CD4-positive, alpha-beta T cell treated with Interleukin-6 at 100 ng/mL for 8 hours (primary cell): ENCODE measurements around the gene C11orf52.

ENCODE experiments used
- DNase-seq: peaks from one replicate; pipeline ENCODE4 v3.0.0-alpha.2; 2020; ENCODE audit warnings: mixed read lengths, low spot score

Gene C11orf52

DNA sequence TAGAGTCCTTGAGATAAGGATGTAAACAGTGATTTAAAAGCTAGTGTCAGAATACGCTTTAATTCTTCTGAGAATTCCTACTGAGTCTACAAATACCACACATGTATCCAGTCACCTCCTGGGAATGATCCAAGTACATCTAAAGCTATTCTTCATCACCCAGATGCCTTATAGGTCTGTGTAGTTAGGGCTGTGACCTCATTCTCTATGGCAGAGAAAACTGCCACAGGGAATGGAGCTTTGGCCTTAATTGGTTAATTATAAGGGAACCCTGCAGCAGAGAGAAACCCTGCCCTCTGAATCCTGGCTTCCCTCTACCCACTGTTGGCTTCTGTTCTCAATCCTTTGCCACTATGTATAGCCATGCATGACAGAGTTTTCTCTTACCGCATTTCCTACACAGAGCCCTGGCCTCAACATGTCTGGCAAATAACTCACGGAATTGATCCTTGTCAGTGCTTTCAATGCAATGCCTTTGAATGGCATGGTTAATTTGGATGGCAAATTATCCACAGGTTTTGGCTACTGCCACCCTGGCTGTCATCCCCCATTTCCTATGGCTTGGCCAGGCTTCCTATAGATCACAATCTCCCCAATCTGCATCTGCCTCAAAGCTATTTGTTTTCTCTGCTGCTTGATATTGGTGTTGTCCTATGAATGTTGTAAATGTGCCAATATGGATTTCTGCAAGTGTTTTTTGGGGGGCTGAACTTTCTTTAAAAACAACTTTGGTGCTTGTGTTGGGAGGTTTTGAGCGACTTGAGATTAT lies 21.3 kb downstream of the C11orf52 start:
- no peak for DNase-seq

GRCh38 chr11:111941963-111942362 lies 23.2 kb downstream of the C11orf52 start:
- DNase-seq = no peak

DNA sequence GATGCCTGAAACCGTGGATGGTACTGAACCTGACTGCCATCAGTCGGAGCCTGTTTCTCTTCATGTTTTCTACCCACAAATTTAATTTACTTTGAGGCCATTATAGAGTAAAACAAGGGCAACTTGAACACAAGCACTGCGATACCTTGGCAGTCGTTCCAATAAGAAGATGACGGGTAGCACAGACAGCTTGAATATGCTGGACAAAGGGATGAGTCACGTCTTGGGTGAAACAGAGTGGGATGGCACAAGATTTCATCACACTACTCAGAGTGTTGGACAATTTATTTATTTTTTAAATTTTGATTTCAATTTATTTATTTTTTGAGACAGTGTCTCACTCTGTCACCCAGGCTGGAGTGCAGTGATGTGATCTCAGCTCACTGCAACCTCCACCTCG lies 24.1 kb downstream of the C11orf52 start:
- no peak for DNase-seq

- DNase-seq = no peak
These were observed 25.4 kb downstream of the C11orf52 start for GRCh38 chr11:111944139-111944538.

- DNase-seq = no peak
These were observed 25.9 kb downstream of the C11orf52 start for GRCh38 chr11:111944651-111945051.

GRCh38 chr11:111945198-111945597 lies 26.5 kb downstream of the C11orf52 start:
- DNase-seq = no peak

- no peak for DNase-seq
These were observed 27.8 kb downstream of the C11orf52 start for GRCh38 chr11:111946499-111946898.

- DNase-seq = no peak
These were observed 28.4 kb downstream of the C11orf52 start for GRCh38 chr11:111947143-111947542.

GRCh38 chr11:111949519-111950426 lies 31.1 kb downstream of the C11orf52 start:
- no peak for DNase-seq

GRCh38 chr11:111951565-111951964 lies 32.9 kb downstream of the C11orf52 start:
- no peak for DNase-seq

DNA sequence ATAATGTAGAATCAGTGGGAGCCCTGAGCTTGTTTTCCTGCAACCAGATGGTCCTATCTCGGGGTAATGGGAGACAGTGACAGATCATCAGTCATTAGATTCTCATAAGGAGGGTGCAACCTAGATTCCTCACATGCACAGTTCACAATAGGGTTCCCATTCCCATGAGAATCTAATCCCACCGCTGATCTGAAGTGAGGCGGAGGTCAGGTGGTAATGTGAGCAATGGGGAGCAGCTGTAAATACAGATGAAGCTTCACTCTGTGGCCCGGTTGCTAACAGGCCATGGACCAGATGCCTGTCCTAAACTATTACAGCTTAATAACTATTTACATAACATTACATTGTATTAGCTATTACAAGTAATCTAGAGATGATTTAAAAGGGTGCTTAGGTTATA lies 35.4 kb downstream of the C11orf52 start:
- DNase-seq = no peak

DNA sequence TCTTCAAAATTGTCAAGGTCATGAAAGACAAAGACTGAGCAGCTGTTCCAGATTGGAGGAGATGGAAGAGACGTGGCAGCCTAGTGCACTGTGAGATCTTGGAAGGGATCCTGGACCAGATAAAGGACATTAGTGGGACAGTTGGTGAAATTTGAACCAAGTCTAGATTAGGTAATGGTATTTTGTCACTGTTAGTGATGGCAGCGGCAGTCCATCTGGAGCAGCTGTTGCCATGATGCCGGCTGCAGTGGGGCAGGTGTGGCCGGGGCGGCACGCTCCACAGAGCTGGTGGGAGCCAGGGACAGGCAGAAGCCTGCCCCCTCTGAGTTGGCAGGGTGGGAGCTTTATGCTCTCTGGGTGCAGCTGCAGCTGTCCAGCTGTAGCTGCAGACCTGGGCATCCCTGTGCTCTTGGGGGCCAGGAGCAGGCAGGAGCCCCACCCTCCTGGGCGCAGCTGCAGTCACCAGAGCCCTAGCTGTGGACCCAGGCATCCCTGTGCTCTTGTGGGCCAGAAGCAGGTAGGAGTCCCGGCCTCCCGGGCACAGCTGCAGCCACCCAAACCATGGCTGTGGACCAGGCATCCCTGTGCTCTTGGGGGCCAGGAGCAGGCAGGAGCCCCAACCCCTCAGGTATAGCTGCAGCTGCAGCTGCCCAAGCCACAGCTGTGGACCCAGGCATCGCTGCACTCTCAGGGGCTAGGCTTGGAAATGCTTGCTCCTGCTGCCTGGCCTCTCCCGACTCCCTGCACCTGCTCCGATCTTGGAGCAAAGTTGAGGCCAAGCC lies 39.1 kb downstream of the C11orf52 start:
- DNase-seq = no peak

GRCh38 chr11:111960916-111961315 lies 42.2 kb downstream of the C11orf52 start:
- no peak for DNase-seq

GRCh38 chr11:111961389-111962300 lies 42.9 kb downstream of the C11orf52 start:
- DNase-seq = no peak

- no peak for DNase-seq
These were observed 45.2 kb downstream of the C11orf52 start for GRCh38 chr11:111963931-111964340.

DNA sequence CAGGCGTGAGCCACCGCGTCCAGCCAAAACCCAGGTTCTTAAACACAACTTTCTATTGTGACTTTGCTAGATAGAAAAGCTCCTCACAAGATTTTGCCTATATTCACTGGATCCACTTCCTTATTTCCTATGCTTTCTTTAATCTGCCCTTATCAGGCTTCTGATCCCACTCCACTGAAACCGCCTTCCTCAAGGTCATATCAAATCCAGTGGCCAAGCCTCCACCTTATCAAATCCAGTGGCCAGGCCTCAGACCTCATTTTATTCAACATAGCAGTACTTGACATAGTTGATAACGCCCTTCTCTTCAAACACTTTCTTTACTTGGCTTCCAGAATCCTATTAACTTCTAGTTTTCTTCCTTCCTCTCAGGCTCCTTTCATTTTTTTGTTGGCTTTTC lies 48.0 kb downstream of the C11orf52 start:
- no peak for DNase-seq

DNA sequence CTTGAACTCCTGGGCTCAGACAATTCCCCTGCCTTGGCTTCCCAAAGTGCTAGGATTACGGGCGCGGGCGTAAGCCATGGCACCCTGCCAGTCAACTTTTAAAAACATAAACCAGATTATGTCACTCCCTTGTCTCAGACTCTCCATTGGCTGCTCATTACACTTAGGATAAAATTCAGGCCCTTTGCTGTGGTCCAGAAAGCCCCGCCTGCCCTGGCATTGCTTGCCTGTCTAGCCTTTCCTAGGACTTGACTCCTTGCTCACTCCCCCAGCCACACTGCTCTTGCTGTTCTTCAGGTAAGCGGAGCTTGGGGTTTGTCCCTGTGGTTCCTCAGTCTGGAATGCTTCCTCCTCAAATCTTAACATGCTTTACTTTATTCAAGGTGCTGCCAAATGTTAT lies 48.9 kb downstream of the C11orf52 start:
- no peak for DNase-seq

GRCh38 chr11:111969344-111969743 lies 50.6 kb downstream of the C11orf52 start:
- no peak for DNase-seq

DNA sequence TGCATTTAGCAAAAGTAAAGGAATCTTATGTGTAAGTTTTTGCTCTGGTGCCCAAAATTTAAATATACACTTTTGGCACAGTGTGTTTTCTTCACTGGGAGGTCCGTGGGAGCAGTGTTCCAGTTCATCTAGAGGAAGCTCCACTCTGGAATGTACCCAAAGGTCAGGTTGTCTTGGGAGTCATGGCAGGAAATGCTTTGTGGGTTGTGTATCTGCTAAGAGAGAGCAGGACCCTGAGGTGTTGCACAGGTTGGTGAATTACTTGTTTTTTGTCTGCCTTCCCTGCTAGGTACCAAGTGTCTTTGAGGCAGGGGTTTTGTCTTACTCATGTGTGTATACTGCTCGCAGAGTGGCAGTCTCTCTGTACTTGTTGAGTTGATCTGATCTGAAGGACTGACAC lies 55.7 kb downstream of the C11orf52 start:
- no peak for DNase-seq

- DNase-seq = no peak
These were observed 56.5 kb downstream of the C11orf52 start for GRCh38 chr11:111975076-111975806.
